Activated T-helper 17 cell treated with anti-CD3 and anti-CD28 coated beads, Interleukin-2, amount 50 U/mL, for 72 hours (primary cell): ENCODE data around the gene ZDHHC16. TPM values are rescaled to one million over a fixed set of nuclear protein-coding genes. Genes with fewer than 3 reads are reported as not detected.
"Not testable (repeated sequence)": the region's sequence is repeated elsewhere in the genome, so short reads cannot be mapped to it uniquely, and the experiment has no call there.

Experiments used
- ATAC-seq: fragments of 150-1000 bp; cut with Tn5 transposase; replicated peaks from 2 replicates; pipeline ENCODE4 v1.10.0; 2021; ENCODE audit warnings: mild to moderate bottlenecking, moderate library complexity
- H3K27ac Mint-ChIP-seq: one replicate; pipeline ENCODE4 v1.8.0; 2022; ENCODE audit warnings: mixed read lengths
- H3K27me3 Mint-ChIP-seq: one replicate; pipeline ENCODE4 v1.8.0; 2022; ENCODE audit warnings: mixed read lengths
- H3K36me3 Mint-ChIP-seq: one replicate; pipeline ENCODE4 v1.8.0; 2022; ENCODE audit warnings: low read depth, mild to moderate bottlenecking, mixed read lengths
- H3K4me1 Mint-ChIP-seq: one replicate; pipeline ENCODE4 v1.8.0; 2022; ENCODE audit warnings: mixed read lengths
- H3K4me3 Mint-ChIP-seq: one replicate; pipeline ENCODE4 v1.8.0; 2022; ENCODE audit warnings: mild to moderate bottlenecking, mixed read lengths
- H3K9me3 Mint-ChIP-seq: one replicate; pipeline ENCODE4 v1.8.0; 2022; ENCODE audit warnings: mixed read lengths
- total RNA-seq, 2 donors: library from RNA; stranded (reverse); gene quantifications; one replicate each; pipeline ENCODE4 v1.2.3, GENCODE V29; 2022

ZDHHC16 gene
- total RNA-seq: 10 to 100 TPM; 49.2 to 65.8 TPM

GRCh38 chr10:97445722-97446639 lies at the start of gene ZDHHC16, which contains the start of gene EXOSC1:
Gene ZDHHC16 (plus strand): TSS chr10:97446175. CDS start chr10:97451676, 5,501 bp downstream.
Gene EXOSC1 (minus strand): TSS chr10:97446006. CDS start chr10:97445985, 21 bp downstream.
- Mint-ChIP-seq H3K4me3 (peak within 1 kb of the TSS; percentile 94), H3K9me3 (no peaks in the 10 kb centered on the region), H3K27ac (peak within 1 kb of the TSS; percentile 66), H3K36me3 (peaks cover 72% of the 10 kb centered on the region), H3K4me1 (peaks cover 30% of the 10 kb centered on the region), H3K27me3 (no peaks in the 10 kb centered on the region)
- ATAC-seq: peak; percentile 89

GRCh38 chr10:97399843-97400545 lies 46.0 kb upstream of the ZDHHC16 start:
- peak overlapping the region; percentile 95 for H3K27ac Mint-ChIP-seq
- H3K4me3 Mint-ChIP-seq: peak overlapping the region; percentile 95
- ATAC-seq: peak; percentile 31
- H3K9me3 Mint-ChIP-seq: no peaks in the 10 kb centered on the region
- H3K27me3 Mint-ChIP-seq: no peaks in the 10 kb centered on the region
- peaks cover 44% of the 10 kb centered on the region for H3K36me3 Mint-ChIP-seq
- H3K4me1 Mint-ChIP-seq: no peaks in the 10 kb centered on the region

- Mint-ChIP-seq H3K36me3 (peaks cover 36% of the 10 kb centered on the region), H3K4me3 (peak within 1 kb of the TSS; percentile 95), H3K27ac (peak within 1 kb of the TSS; percentile 95), H3K4me1 (no peaks in the 10 kb centered on the region), H3K9me3 (no peaks in the 10 kb centered on the region), H3K27me3 (no peaks in the 10 kb centered on the region)
- ATAC-seq: peak; percentile 100
Observed at GRCh38 chr10:97400665-97401454, 45.1 kb upstream of the ZDHHC16 start, which contains the start of gene RRP12. Gene RRP12 (minus strand): TSS chr10:97401340. CDS start chr10:97401231, 109 bp downstream.

- H3K4me1 Mint-ChIP-seq: no peaks in the 10 kb centered on the region
- H3K9me3 Mint-ChIP-seq: no peaks in the 10 kb centered on the region
- no peak for ATAC-seq
- peaks cover 30% of the 10 kb centered on the region for H3K36me3 Mint-ChIP-seq
- no peaks in the 10 kb centered on the region for H3K27me3 Mint-ChIP-seq
- H3K27ac Mint-ChIP-seq: peak overlapping the region; percentile 95
- peak overlapping the region; percentile 95 for H3K4me3 Mint-ChIP-seq
Observed at GRCh38 chr10:97401455-97401919, 44.5 kb upstream of the ZDHHC16 start.

GRCh38 chr10:97404044-97404443 lies 41.9 kb upstream of the ZDHHC16 start:
- ATAC-seq: no peak
- Mint-ChIP-seq H3K4me1 (no peaks in the 10 kb centered on the region), H3K27ac (no peak overlapping the region), H3K9me3 (no peaks in the 10 kb centered on the region), H3K4me3 (no peak overlapping the region), H3K36me3 (peaks cover 16% of the 10 kb centered on the region), H3K27me3 (no peaks in the 10 kb centered on the region)

GRCh38 chr10:97406064-97406463 lies 39.9 kb upstream of the ZDHHC16 start:
- no peak overlapping the region for H3K4me3 Mint-ChIP-seq
- no peak for ATAC-seq
- no peaks in the 10 kb centered on the region for H3K4me1 Mint-ChIP-seq
- H3K27ac Mint-ChIP-seq: no peak overlapping the region
- H3K9me3 Mint-ChIP-seq: no peaks in the 10 kb centered on the region
- H3K27me3 Mint-ChIP-seq: no peaks in the 10 kb centered on the region
- peaks cover 4% of the 10 kb centered on the region for H3K36me3 Mint-ChIP-seq

- H3K4me1 Mint-ChIP-seq, H3K36me3 Mint-ChIP-seq, ATAC-seq, H3K9me3 Mint-ChIP-seq, H3K27me3 Mint-ChIP-seq, H3K27ac Mint-ChIP-seq: not testable (repeated sequence)
- peak overlapping the region; percentile 60 for H3K4me3 Mint-ChIP-seq
Observed at GRCh38 chr10:97406483-97406882, 39.5 kb upstream of the ZDHHC16 start.

- peak; percentile 97 for ATAC-seq
- Mint-ChIP-seq H3K36me3 (no peaks in the 10 kb centered on the region), H3K4me1 (no peaks in the 10 kb centered on the region), H3K27ac (peak overlapping the region; percentile 60), H3K9me3 (no peaks in the 10 kb centered on the region), H3K4me3 (peak overlapping the region; percentile 60), H3K27me3 (no peaks in the 10 kb centered on the region)
Observed at GRCh38 chr10:97407211-97407951, 38.6 kb upstream of the ZDHHC16 start.

- Mint-ChIP-seq H3K27ac (peak overlapping the region; percentile 60), H3K27me3 (no peaks in the 10 kb centered on the region), H3K4me3 (peak overlapping the region; percentile 60), H3K36me3 (peaks cover 2% of the 10 kb centered on the region), H3K4me1 (peaks cover 3% of the 10 kb centered on the region), H3K9me3 (peaks cover 1% of the 10 kb centered on the region)
- no peak for ATAC-seq
Observed at GRCh38 chr10:97407952-97408248, 38.1 kb upstream of the ZDHHC16 start.

GRCh38 chr10:97408496-97408992 lies 37.4 kb upstream of the ZDHHC16 start:
- peaks cover 4% of the 10 kb centered on the region for H3K9me3 Mint-ChIP-seq
- peaks cover 7% of the 10 kb centered on the region for H3K36me3 Mint-ChIP-seq
- H3K4me3 Mint-ChIP-seq: no peak overlapping the region
- peak overlapping the region; percentile 60 for H3K27ac Mint-ChIP-seq
- no peak for ATAC-seq
- H3K4me1 Mint-ChIP-seq: peaks cover 8% of the 10 kb centered on the region
- H3K27me3 Mint-ChIP-seq: no peaks in the 10 kb centered on the region

GRCh38 chr10:97411406-97411805 lies 34.6 kb upstream of the ZDHHC16 start:
- H3K9me3 Mint-ChIP-seq: peaks cover 4% of the 10 kb centered on the region
- H3K4me3 Mint-ChIP-seq: no peak overlapping the region
- peaks cover 15% of the 10 kb centered on the region for H3K36me3 Mint-ChIP-seq
- H3K27me3 Mint-ChIP-seq: no peaks in the 10 kb centered on the region
- peaks cover 16% of the 10 kb centered on the region for H3K4me1 Mint-ChIP-seq
- no peak overlapping the region for H3K27ac Mint-ChIP-seq
- ATAC-seq: no peak

- H3K4me1 Mint-ChIP-seq: peaks cover 24% of the 10 kb centered on the region
- H3K27me3 Mint-ChIP-seq: no peaks in the 10 kb centered on the region
- peaks cover 15% of the 10 kb centered on the region for H3K36me3 Mint-ChIP-seq
- H3K27ac Mint-ChIP-seq: peak overlapping the region; percentile 95
- H3K4me3 Mint-ChIP-seq: peak overlapping the region; percentile 71
- ATAC-seq: peak; percentile 84
- H3K9me3 Mint-ChIP-seq: peaks cover 4% of the 10 kb centered on the region
Observed at GRCh38 chr10:97412891-97413304, 33.1 kb upstream of the ZDHHC16 start.

GRCh38 chr10:97416565-97416964 lies 29.4 kb upstream of the ZDHHC16 start:
- H3K4me3 Mint-ChIP-seq: peak overlapping the region; percentile 35
- peaks cover 4% of the 10 kb centered on the region for H3K9me3 Mint-ChIP-seq

More at GRCh38 chr10:97416565-97416964, 29.4 kb upstream of the ZDHHC16 start:
- Mint-ChIP-seq H3K4me1 (peaks cover 42% of the 10 kb centered on the region), H3K27me3 (no peaks in the 10 kb centered on the region), H3K36me3 (peaks cover 20% of the 10 kb centered on the region), H3K27ac (peak overlapping the region; percentile 95)
- ATAC-seq: no peak
